ENCODE results near the gene ANKRD44.

- TF ChIP-seq CTCF (conservative IDR thresholded peaks at IDR 0.05; ENCODE audit: low read depth, low read length) (no peak), EZH2 (IDR thresholded peaks at IDR 0.05; ENCODE audit: low read length, unreplicated experiment) (no peak), EZH2phosphoT487 (IDR thresholded peaks at IDR 0.05; ENCODE audit: borderline replicate concordance, low read length) (no peak)
These were observed 53.9 kb downstream of the ANKRD44 start for GRCh38 chr2:197256547-197257170.

Data from PC-3 (cell line).